ENCODE data around the gene PTPN22. TPM values are rescaled to one million over a fixed set of nuclear protein-coding genes. Genes with fewer than 3 reads are reported as not detected.

Gene PTPN22
- total RNA-seq, 2 donors from 2014 or later = 0.55 to 1.1 TPM

- Histone ChIP-seq H3K27ac (no peak overlapping the region), H3K4me1 (replicated peaks) (peaks cover 5% of the 10 kb centered on the region), H3K4me3 (no peak overlapping the region), H3K27me3 (replicated peaks; ENCODE audit: insufficient read depth) (no peaks in the 10 kb centered on the region), H3K9me3 (no peaks in the 10 kb centered on the region), H3K36me3 (no peaks in the 10 kb centered on the region)
- no peak for DNase-seq (ENCODE audit: low spot score)
- intact Hi-C loops (cut with DNase I) = no loop called here
- TF ChIP-seq POLR2A (IDR thresholded peaks at IDR 0.05) (no peak), CTCF (IDR thresholded peaks at IDR 0.05) (no peak), POLR2AphosphoS5 (IDR thresholded peaks at IDR 0.05) (no peak)
- 89% methylated on average over 5 of the region's 5 CpGs for WGBS
Observed at GRCh38 chr1:113913887-113914664, 42.6 kb upstream of the PTPN22 start.

GRCh38 chr1:113913312-113913668 lies 41.8 kb upstream of the PTPN22 start:
- TF ChIP-seq CTCF (IDR thresholded peaks at IDR 0.05) (no peak), POLR2AphosphoS5 (IDR thresholded peaks at IDR 0.05) (no peak), POLR2A (IDR thresholded peaks at IDR 0.05) (no peak)
- intact Hi-C loops (cut with DNase I) = no loop called here
- Histone ChIP-seq H3K27ac (no peak overlapping the region), H3K9me3 (no peaks in the 10 kb centered on the region), H3K4me3 (no peak overlapping the region), H3K4me1 (replicated peaks) (peaks cover 5% of the 10 kb centered on the region), H3K36me3 (no peaks in the 10 kb centered on the region), H3K27me3 (replicated peaks; ENCODE audit: insufficient read depth) (no peaks in the 10 kb centered on the region)
- 74% methylated on average over 3 of the region's 3 CpGs for WGBS
- no peak for DNase-seq (ENCODE audit: low spot score)

GRCh38 chr1:113912594-113913311 lies 41.2 kb upstream of the PTPN22 start:
- H3K4me3 ChIP-seq = no peak overlapping the region
- H3K27me3 ChIP-seq (replicated peaks; ENCODE audit: insufficient read depth) = no peaks in the 10 kb centered on the region
- no peaks in the 10 kb centered on the region for H3K36me3 ChIP-seq
- intact Hi-C loops (cut with DNase I) = no loop called here
- peaks cover 5% of the 10 kb centered on the region for H3K4me1 ChIP-seq (replicated peaks)
- TF ChIP-seq POLR2AphosphoS5 (IDR thresholded peaks at IDR 0.05) (no peak), POLR2A (IDR thresholded peaks at IDR 0.05) (no peak), CTCF (IDR thresholded peaks at IDR 0.05) (no peak)
- H3K9me3 ChIP-seq = no peaks in the 10 kb centered on the region
- DNase-seq (ENCODE audit: low spot score) = no peak
- H3K27ac ChIP-seq = no peak overlapping the region
- WGBS = 62% methylated on average over 6 of the region's 6 CpGs

GRCh38 chr1:113905435-113905861 lies 33.9 kb upstream of the PTPN22 start:
- Histone ChIP-seq H3K27me3 (replicated peaks; ENCODE audit: insufficient read depth) (no peaks in the 10 kb centered on the region), H3K36me3 (no peaks in the 10 kb centered on the region), H3K4me3 (peak overlapping the region; percentile 48 to 55), H3K9me3 (no peaks in the 10 kb centered on the region), H3K4me1 (replicated peaks) (no peaks in the 10 kb centered on the region), H3K27ac (peak overlapping the region; percentile 86)
- intact Hi-C loops (cut with DNase I) = loop anchor here (1.0 to 10.0 kb wide), 2 partner anchors 24 to 761 kb away; partner anchors contain the start of gene HIPK1
- DNase-seq (ENCODE audit: low spot score) = peak; percentile 20
- TF ChIP-seq CTCF (IDR thresholded peaks at IDR 0.05) (no peak), POLR2AphosphoS5 (IDR thresholded peaks at IDR 0.05) (no peak), POLR2A (IDR thresholded peaks at IDR 0.05) (no peak)
- 0% methylated on average over 17 of the region's 17 CpGs for WGBS
